IMR-90 (cell line): ENCODE measurements around the gene FUT6. TPM values are rescaled to one million over a fixed set of nuclear protein-coding genes. Genes with fewer than 3 reads are reported as not detected.
"Not testable (repeated sequence)": the region's sequence is repeated elsewhere in the genome, so short reads cannot be mapped to it uniquely, and the experiment has no call there.

ENCODE experiments used
- ATAC-seq: fragments of 200-7000 bp; cut with Tn5 transposase; 2 replicates; pipeline ENCODE4 v1.9.1; 2020; ENCODE audit warnings: low read depth, mild to moderate bottlenecking, moderate library complexity
- BruUV-seq: library from RNA; stranded (reverse); fragments of 400-500 nt; replicated peaks from 2 replicates; lab custom pipeline; 2021; lab: Mats Ljungman, UMichigan
- CTCF ChIA-PET: fragments of 300-600 bp; formaldehyde crosslinking; extraction: SDS; loops from one replicate; lab custom pipeline; 2021; ENCODE audit warnings: antibody characterized with exemption; lab: Yijun Ruan, JAX
- POLR2A ChIA-PET: fragments of 300-600 bp; sonication (Branson Sonifier 250); formaldehyde crosslinking; loops from one replicate; lab custom pipeline; 2022; ENCODE audit warnings: antibody characterized with exemption; ENCODE audit not compliant: unreplicated experiment; lab: Charles Lee
- DNase-seq: peaks from one replicate; pipeline ENCODE4 v3.0.0; 2013
- H2AFZ ChIP-seq: replicated peaks from 2 replicates; pipeline ENCODE3; 2013; ENCODE audit warnings: low read length, mild to moderate bottlenecking; ENCODE audit not compliant: poor library complexity
- H2AK5ac ChIP-seq: 2 replicates; pipeline ENCODE4 v1.6.1; 2013; ENCODE audit warnings: low read depth, low read length, inconsistent platforms
- H2AK9ac ChIP-seq: replicated peaks from 2 replicates; pipeline ENCODE3; 2013; ENCODE audit warnings: mild to moderate bottlenecking, low read depth, low read length, moderate library complexity; ENCODE audit not compliant: poor library complexity
- H2BK120ac ChIP-seq: 2 replicates; pipeline ENCODE4 v1.6.1; 2013; ENCODE audit warnings: low read depth, low read length, inconsistent platforms
- H2BK15ac ChIP-seq: 3 replicates; pipeline ENCODE4 v1.6.1; 2013; ENCODE audit warnings: low read depth, low read length, inconsistent platforms
- H2BK20ac ChIP-seq: 2 replicates; pipeline ENCODE4 v1.6.1; 2013; ENCODE audit warnings: low read depth, mild to moderate bottlenecking, inconsistent platforms, low read length, moderate library complexity
- H2BK5ac ChIP-seq: 2 replicates; pipeline ENCODE4 v1.6.1; 2013; ENCODE audit warnings: mild to moderate bottlenecking, low read depth, low read length, inconsistent platforms; ENCODE audit not compliant: poor library complexity, severe bottlenecking
- H3K14ac ChIP-seq: replicated peaks from 2 replicates; pipeline ENCODE4 v1.6.1; 2013; ENCODE audit warnings: low read depth, low read length, inconsistent platforms
- H3K18ac ChIP-seq: 2 replicates; pipeline ENCODE4 v1.6.1; 2013; ENCODE audit warnings: low read depth, low read length, control low read depth
- H3K23ac ChIP-seq: 2 replicates; pipeline ENCODE4 v1.6.1; 2013; ENCODE audit warnings: low read depth, low read length, inconsistent platforms
- H3K27ac ChIP-seq: 2 replicates; pipeline ENCODE4 v1.5.1; 2013; ENCODE audit warnings: mild to moderate bottlenecking, control low read depth, low read length; ENCODE audit not compliant: insufficient read depth
- H3K27me3 ChIP-seq: 2 replicates; pipeline ENCODE4 v1.6.1; 2013; ENCODE audit warnings: low read length; ENCODE audit not compliant: control insufficient read depth, insufficient read depth
- H3K36me3 ChIP-seq: 2 replicates; pipeline ENCODE4 v1.6.1; 2013; ENCODE audit warnings: low read length, mixed read lengths; ENCODE audit not compliant: control insufficient read depth, insufficient read depth
- H3K4ac ChIP-seq: 2 replicates; pipeline ENCODE4 v1.6.1; 2013; ENCODE audit warnings: low read depth, low read length, inconsistent platforms
- H3K4me1 ChIP-seq: 2 replicates; pipeline ENCODE4 v1.6.1; 2013; ENCODE audit warnings: low read length, mixed read lengths; ENCODE audit not compliant: control insufficient read depth, insufficient read depth
- H3K4me2 ChIP-seq: 2 replicates; pipeline ENCODE4 v1.6.1; 2013; ENCODE audit warnings: low read depth, mild to moderate bottlenecking, control low read depth, low read length, moderate library complexity
- H3K4me3 ChIP-seq: 2 replicates; pipeline ENCODE4 v1.5.1; 2013; ENCODE audit warnings: low read depth, mild to moderate bottlenecking, control low read depth, low read length, moderate library complexity; ENCODE audit not compliant: insufficient read depth
- H3K56ac ChIP-seq: 2 replicates; pipeline ENCODE4 v1.6.1; 2013; ENCODE audit warnings: low read length, inconsistent platforms; ENCODE audit not compliant: insufficient read depth; ENCODE audit errors: extremely low read depth
- H3K79me1 ChIP-seq, 2 experiments: 2 replicates each; pipeline ENCODE4 v1.6.1; 2013; ENCODE audit warnings: low read length in 2 of 2, inconsistent platforms in 1 of 2, low read depth in 1 of 2
- H3K9ac ChIP-seq: 2 replicates; pipeline ENCODE4 v1.6.1; 2013; ENCODE audit warnings: low read depth, low read length, control low read depth
- H3K9me1 ChIP-seq: 2 replicates; pipeline ENCODE4 v1.6.1; 2013; ENCODE audit warnings: low read length, inconsistent platforms; ENCODE audit not compliant: insufficient read depth
- H3K9me3 ChIP-seq: 2 replicates; pipeline ENCODE4 v1.6.1; 2013; ENCODE audit warnings: low read length; ENCODE audit not compliant: control insufficient read depth, insufficient read depth
- H4K20me1 ChIP-seq: 2 replicates; pipeline ENCODE4 v1.6.1; 2013; ENCODE audit warnings: low read length, inconsistent platforms; ENCODE audit not compliant: insufficient read depth
- H4K5ac ChIP-seq: 2 replicates; pipeline ENCODE4 v1.6.1; 2013; ENCODE audit warnings: mild to moderate bottlenecking, low read depth, low read length, control low read depth
- H4K8ac ChIP-seq, 2 experiments: 2 replicates each; pipeline ENCODE4 v1.6.1; 2013; ENCODE audit warnings: low read depth in 2 of 2, low read length in 2 of 2, control low read depth in 1 of 2, inconsistent platforms in 1 of 2
- H4K91ac ChIP-seq: 2 replicates; pipeline ENCODE4 v1.6.1; 2013; ENCODE audit warnings: low read depth, low read length, inconsistent platforms; ENCODE audit not compliant: insufficient read depth
- FOS ChIP-seq: fragments of 150-350 bp; IDR thresholded peaks from 2 replicates; pipeline ENCODE4 v1.6.1; 2016; ENCODE audit warnings: low read depth, low read length
- NFE2L2 ChIP-seq: fragments of 150-350 bp; IDR thresholded peaks from 2 replicates; pipeline ENCODE4 v1.6.1; 2016; ENCODE audit warnings: low read depth, mild to moderate bottlenecking, low read length
- WGBS, 2 experiments: methylation state at CpG; one replicate each; pipeline versions ENCODE4 v1.1.5 to v1.1.7; 2013; ENCODE audit warnings: missing lambda C conversion rate in 2 of 2; ENCODE audit not compliant: insufficient read length in 1 of 2; ENCODE audit errors: extremely low coverage in 2 of 2; 5-methylcytosine and 5-hydroxymethylcytosine counted together
- dilution Hi-C: fragments of 300-500 bp; cut with HindIII; formaldehyde crosslinking; loops from one replicate; pipeline ENCODE4 v1.14.3; 2018; ENCODE audit warnings: low sequenced_read_pairs; ENCODE audit not compliant: unreplicated experiment
- in situ Hi-C: fragments of 300-500 bp; cut with MboI; formaldehyde crosslinking; loops from 3 replicates; pipeline ENCODE4 v1.14.3; 2019; ENCODE audit warnings: low sequenced_read_pairs, inconsistent platforms, mixed read lengths
- intact Hi-C: fragments of 100-400 bp; cut with micrococcal nuclease; formaldehyde crosslinking; loops from 2 replicates; pipeline ENCODE4 v1.10.0; 2022
- polyA plus RNA-seq, 3 experiments: library from polyadenylated mRNA; depleted of rRNA; stranded (reverse); fragments of >200 nt; gene quantifications; 2 replicates each; pipeline ENCODE4 v1.2.3, GENCODE V29; 2012; ENCODE audit warnings: low replicate concordance in 1 of 3
- total RNA-seq: library from RNA; depleted of rRNA; stranded (reverse); fragments of >200 nt; gene quantifications from 2 replicates; pipeline ENCODE4 v1.2.3, GENCODE V29; 2012
- TF ChIP-seq, protein P1 (sequence below): conservative IDR thresholded peaks from 2 replicates; pipeline ENCODE4 v1.5.1; 2012; ENCODE audit warnings: mild to moderate bottlenecking, low read depth, low read length, improper control_type of control experiment

Gene FUT6
- total and polyA plus RNA-seq, 2 of the 4 experiments (the other 2 are of a cell fraction): not detected

GRCh38 chr19:5839065-5840017 is at the start of gene FUT6 (continued):
- TF ChIP-seq, protein P1, sequence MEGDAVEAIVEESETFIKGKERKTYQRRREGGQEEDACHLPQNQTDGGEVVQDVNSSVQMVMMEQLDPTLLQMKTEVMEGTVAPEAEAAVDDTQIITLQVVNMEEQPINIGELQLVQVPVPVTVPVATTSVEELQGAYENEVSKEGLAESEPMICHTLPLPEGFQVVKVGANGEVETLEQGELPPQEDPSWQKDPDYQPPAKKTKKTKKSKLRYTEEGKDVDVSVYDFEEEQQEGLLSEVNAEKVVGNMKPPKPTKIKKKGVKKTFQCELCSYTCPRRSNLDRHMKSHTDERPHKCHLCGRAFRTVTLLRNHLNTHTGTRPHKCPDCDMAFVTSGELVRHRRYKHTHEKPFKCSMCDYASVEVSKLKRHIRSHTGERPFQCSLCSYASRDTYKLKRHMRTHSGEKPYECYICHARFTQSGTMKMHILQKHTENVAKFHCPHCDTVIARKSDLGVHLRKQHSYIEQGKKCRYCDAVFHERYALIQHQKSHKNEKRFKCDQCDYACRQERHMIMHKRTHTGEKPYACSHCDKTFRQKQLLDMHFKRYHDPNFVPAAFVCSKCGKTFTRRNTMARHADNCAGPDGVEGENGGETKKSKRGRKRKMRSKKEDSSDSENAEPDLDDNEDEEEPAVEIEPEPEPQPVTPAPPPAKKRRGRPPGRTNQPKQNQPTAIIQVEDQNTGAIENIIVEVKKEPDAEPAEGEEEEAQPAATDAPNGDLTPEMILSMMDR: no peak
- TF ChIP-seq NFE2L2: no peak
- no peak for TF ChIP-seq FOS

DNA sequence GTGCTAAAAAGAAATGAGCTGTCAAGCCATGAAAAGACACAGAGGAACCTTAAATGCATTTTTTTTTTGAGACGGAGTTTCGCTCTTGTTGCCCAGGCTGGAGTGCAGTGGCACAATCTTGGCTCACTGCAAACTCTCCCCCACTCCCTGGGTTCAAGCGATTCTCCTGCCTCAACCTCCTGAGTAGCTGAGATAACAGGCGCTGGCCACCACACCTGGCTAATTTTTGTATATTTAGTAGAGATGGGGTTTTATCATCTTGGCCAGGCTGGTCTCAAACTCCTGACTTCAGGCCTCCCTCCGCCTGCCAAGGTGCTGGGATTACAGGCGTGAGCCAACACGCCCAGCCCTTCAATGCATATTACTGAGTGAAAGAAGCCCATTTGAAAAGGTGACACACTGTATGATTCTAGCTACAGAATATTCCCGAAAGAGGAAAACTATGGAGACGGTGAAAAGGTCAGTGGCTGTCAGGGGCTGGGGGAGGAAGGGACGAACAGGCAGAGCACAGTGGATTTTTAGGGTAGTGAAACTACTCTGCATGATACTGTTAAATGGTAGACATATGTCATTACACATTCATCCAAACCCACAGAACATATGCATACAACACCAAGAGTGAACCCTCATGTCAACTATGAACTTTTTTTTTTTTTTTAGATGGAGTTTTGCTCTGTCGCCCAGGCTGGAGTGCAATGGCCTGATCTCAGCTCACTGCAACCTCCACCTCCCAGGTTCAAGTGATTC is 44.7 kb upstream of the FUT6 start:
- WGBS, 2 experiments: no CpG with 5 or more reads among the region's 11 CpGs
- H3K9me3 ChIP-seq, H3K56ac ChIP-seq, DNase-seq, H2BK15ac ChIP-seq, POLR2A ChIA-PET, H4K8ac ChIP-seq, H3K4me3 ChIP-seq, H3K23ac ChIP-seq, H3K18ac ChIP-seq, H2AK9ac ChIP-seq, H3K27me3 ChIP-seq, intact Hi-C loops, H3K9ac ChIP-seq, H3K14ac ChIP-seq, H2AK5ac ChIP-seq, H4K20me1 ChIP-seq, H3K4me2 ChIP-seq, H3K36me3 ChIP-seq, H3K9me1 ChIP-seq, H2BK120ac ChIP-seq, BruUV-seq, H3K4ac ChIP-seq, H4K5ac ChIP-seq, ATAC-seq, H2BK5ac ChIP-seq, dilution Hi-C loops, H2BK20ac ChIP-seq, in situ Hi-C loops, H4K91ac ChIP-seq, H3K79me1 ChIP-seq, H2AFZ ChIP-seq, H3K27ac ChIP-seq: not testable (repeated sequence)
- peaks cover 13% of the 10 kb centered on the region for H3K4me1 ChIP-seq
- CTCF ChIA-PET: interaction anchor here (1.2 kb wide), 1 partner anchor 80 kb away, joined by 5 read pairs; no protein-coding TSS in a partner anchor
